H1 (cell line): ENCODE results near the gene IRAK1BP1. TPM values are rescaled to one million over a fixed set of nuclear protein-coding genes. Genes with fewer than 3 reads are reported as not detected.

Experiments
- CTCF ChIA-PET: fragments of 300-600 bp; sonication (Branson Sonifier 250); formaldehyde crosslinking; loops from one replicate; lab custom pipeline; 2021; ENCODE audit not compliant: partially characterized antibody; lab: Charles Lee
- POLR2A ChIA-PET: fragments of 300-600 bp; sonication (Branson Sonifier 250); formaldehyde crosslinking; loops from one replicate; lab custom pipeline; 2021; ENCODE audit warnings: inconsistent platforms; ENCODE audit not compliant: partially characterized antibody; lab: Charles Lee
- DNase-seq, 2 experiments: peaks; one replicate each; pipeline versions ENCODE4 v3.0.0 to v3.0.0-alpha.2; 2010 to 2022; ENCODE audit warnings: low spot score in 2 of 2, low read depth in 1 of 2, mixed read lengths in 1 of 2
- FAIRE-seq: peaks from 2 replicates; lab custom pipeline; 2011; peaks lifted over from hg19 to GRCh38; lab: Jason Lieb, UNC
- H2AFZ ChIP-seq: 2 replicates; pipeline ENCODE4 v1.8.1; 2012; ENCODE audit warnings: low read length, inconsistent platforms
- H2AK5ac ChIP-seq: 2 replicates; pipeline ENCODE4 v1.6.1; 2013; ENCODE audit warnings: low read depth, low read length
- H2BK120ac ChIP-seq: replicated peaks from 2 replicates; pipeline ENCODE3; 2013; ENCODE audit warnings: low read depth, low read length, inconsistent platforms
- H2BK12ac ChIP-seq: 2 replicates; pipeline ENCODE4 v1.6.1; 2013; ENCODE audit warnings: low read depth, low read length
- H2BK15ac ChIP-seq: 2 replicates; pipeline ENCODE4 v1.6.1; 2013; ENCODE audit warnings: low read length
- H2BK20ac ChIP-seq: 2 replicates; pipeline ENCODE4 v1.6.1; 2013; ENCODE audit warnings: low read length
- H2BK5ac ChIP-seq: 2 replicates; pipeline ENCODE4 v1.6.1; 2013; ENCODE audit warnings: low read depth, low read length
- H3K14ac ChIP-seq: 2 replicates; pipeline ENCODE4 v1.6.1; 2013; ENCODE audit warnings: inconsistent platforms; ENCODE audit not compliant: insufficient read length
- H3K18ac ChIP-seq: 2 replicates; pipeline ENCODE4 v1.6.1; 2013; ENCODE audit warnings: low read length; ENCODE audit errors: extremely low read depth
- H3K23ac ChIP-seq: 2 replicates; pipeline ENCODE4 v1.6.1; 2013; ENCODE audit warnings: inconsistent platforms; ENCODE audit not compliant: insufficient read length
- H3K23me2 ChIP-seq: 2 replicates; pipeline ENCODE4 v1.6.1; 2013; ENCODE audit warnings: low read depth, low read length
- H3K27ac ChIP-seq: 2 replicates; pipeline ENCODE4 v1.6.1; 2011; ENCODE audit warnings: low read depth, low read length, inconsistent platforms
- H3K27me3 ChIP-seq, 4 experiments: replicated peaks in 1 of 4; 1 replicate in 1 of 4; 2 replicates in 3 of 4; pipeline versions ENCODE4 v1.6.1 to v1.8.1; 2011 to 2013; ENCODE audit warnings: low read length in 3 of 4, mild to moderate bottlenecking in 3 of 4, inconsistent platforms in 2 of 4, mixed read lengths in 2 of 4, moderate library complexity in 1 of 4; ENCODE audit not compliant: control insufficient read depth in 3 of 4, insufficient read depth in 3 of 4; ENCODE audit errors: extremely low read depth in 1 of 4
- H3K36me3 ChIP-seq, 4 experiments: 2 replicates each; pipeline versions ENCODE4 v1.6.1 to v1.8.1; 2011 to 2013; ENCODE audit warnings: mild to moderate bottlenecking in 4 of 4, low read length in 3 of 4, moderate library complexity in 2 of 4, control low read depth in 1 of 4, inconsistent platforms in 1 of 4; ENCODE audit not compliant: insufficient read depth in 4 of 4, control insufficient read depth in 2 of 4
- H3K4ac ChIP-seq: replicated peaks from 2 replicates; pipeline ENCODE3; 2013; ENCODE audit warnings: low read length, low read depth, mixed read lengths, inconsistent platforms; ENCODE audit not compliant: insufficient read length
- H3K4me1 ChIP-seq, 4 experiments: replicated peaks in 1 of 4; 1 replicate in 1 of 4; 2 replicates in 3 of 4; pipeline versions ENCODE4 v1.6.1 to v1.8.1; 2011 to 2013; ENCODE audit warnings: low read length in 3 of 4, inconsistent platforms in 2 of 4, mixed read lengths in 1 of 4; ENCODE audit not compliant: insufficient read depth in 4 of 4, control insufficient read depth in 3 of 4
- H3K4me2 ChIP-seq, 2 experiments: 2 replicates each; pipeline versions ENCODE4 v1.6.1 to v1.8.1; 2011 to 2013; ENCODE audit warnings: low read depth in 2 of 2, low read length in 2 of 2, control low read depth in 1 of 2, inconsistent platforms in 1 of 2, mild to moderate bottlenecking in 1 of 2; ENCODE audit not compliant: insufficient read depth in 1 of 2
- H3K4me3 ChIP-seq, 4 experiments: fragments of 200-600, 300-600 bp in 1 of 4; sonication (generic), shearing (Covaris generic), sonication (Bioruptor Twin) in 1 of 4; 2 replicates each; pipeline versions ENCODE4 v1.5.1 to v1.8.1; 2011 to 2016; ENCODE audit warnings: low read length in 4 of 4, low read depth in 3 of 4, control low read depth in 2 of 4, inconsistent platforms in 2 of 4, mild to moderate bottlenecking in 2 of 4, mixed read lengths in 1 of 4, moderate library complexity in 1 of 4; ENCODE audit not compliant: insufficient read depth in 2 of 4; ENCODE audit errors: extremely low read depth in 1 of 4
- H3K56ac ChIP-seq: replicated peaks from 2 replicates; pipeline ENCODE3; 2013; ENCODE audit warnings: low read depth, mild to moderate bottlenecking, mixed read lengths, low read length, inconsistent platforms; ENCODE audit not compliant: insufficient read length
- H3K79me1 ChIP-seq: 2 replicates; pipeline ENCODE4 v1.6.1; 2013; ENCODE audit warnings: low read depth, low read length, control low read depth
- H3K79me2 ChIP-seq, 2 experiments: 2 replicates each; pipeline versions ENCODE4 v1.6.1 to v1.8.1; 2012 to 2013; ENCODE audit warnings: low read length in 2 of 2, mild to moderate bottlenecking in 2 of 2, inconsistent platforms in 1 of 2; ENCODE audit not compliant: insufficient read depth in 2 of 2, control insufficient read depth in 1 of 2
- H3K9ac ChIP-seq, 4 experiments: replicated peaks in 1 of 4; 1 replicate in 1 of 4; 2 replicates in 3 of 4; pipeline versions ENCODE4 v1.6.1 to v1.8.1; 2011 to 2013; ENCODE audit warnings: low read depth in 3 of 4, low read length in 3 of 4, control low read depth in 2 of 4, mild to moderate bottlenecking in 2 of 4, moderate library complexity in 2 of 4, inconsistent platforms in 1 of 4; ENCODE audit errors: extremely low read depth in 1 of 4
- H3K9me3 ChIP-seq, 2 experiments: 2 replicates each; pipeline versions ENCODE4 v1.6.1 to v1.8.1; 2012 to 2013; ENCODE audit warnings: mild to moderate bottlenecking in 2 of 2, moderate library complexity in 2 of 2, control low read depth in 1 of 2, inconsistent platforms in 1 of 2, low read depth in 1 of 2, low read length in 1 of 2, mixed read lengths in 1 of 2; ENCODE audit not compliant: insufficient read depth in 2 of 2
- H4K20me1 ChIP-seq, 2 experiments: replicated peaks in 1 of 2; 2 replicates each; pipeline versions ENCODE3 to v1.8.1; 2011 to 2013; ENCODE audit warnings: inconsistent platforms in 2 of 2, low read length in 2 of 2, mild to moderate bottlenecking in 1 of 2; ENCODE audit not compliant: insufficient read depth in 2 of 2, control insufficient read depth in 1 of 2
- H4K5ac ChIP-seq: 2 replicates; pipeline ENCODE4 v1.6.1; 2013; ENCODE audit warnings: low read length, low read depth, mixed read lengths, inconsistent platforms; ENCODE audit not compliant: insufficient read length
- H4K8ac ChIP-seq: 2 replicates; pipeline ENCODE4 v1.8.0; 2013; ENCODE audit warnings: mild to moderate bottlenecking, moderate library complexity, low read length, inconsistent platforms; ENCODE audit not compliant: insufficient read depth; ENCODE audit errors: extremely low read depth
- H4K91ac ChIP-seq: replicated peaks from 2 replicates; pipeline ENCODE3; 2013; ENCODE audit warnings: low read length, mixed read lengths, inconsistent platforms; ENCODE audit not compliant: insufficient read length
- BRCA1 ChIP-seq: IDR thresholded peaks from 2 replicates; pipeline ENCODE4 v1.6.1; 2012; ENCODE audit warnings: low read depth, low read length, improper control_type of control experiment
- E2F6 ChIP-seq: IDR thresholded peaks from 2 replicates; pipeline ENCODE4 v1.6.1; 2012; ENCODE audit warnings: inconsistent platforms
- RAD21 ChIP-seq, 2 experiments: IDR thresholded peaks in 1 of 2; conservative IDR thresholded peaks in 1 of 2; 2 replicates each; pipeline ENCODE4 v1.6.1; 2011; ENCODE audit warnings: low read depth in 2 of 2, low read length in 2 of 2, improper control_type of control experiment in 1 of 2, inconsistent platforms in 1 of 2, mild to moderate bottlenecking in 1 of 2, moderate library complexity in 1 of 2
- RNF2 ChIP-seq: fragments of 200-900, 300-1000 bp; sonication (generic); IDR thresholded peaks from 2 replicates; pipeline ENCODE4 v1.7.1; 2016; ENCODE audit warnings: borderline replicate concordance, low read depth, mild to moderate bottlenecking, antibody characterized with exemption, low read length; ENCODE audit not compliant: poor library complexity, severe bottlenecking; ENCODE audit errors: missing control alignments
- RXRA ChIP-seq: IDR thresholded peaks from 2 replicates; pipeline ENCODE4 v1.6.1; 2011; ENCODE audit warnings: low read depth, mild to moderate bottlenecking, low read length, moderate library complexity; ENCODE audit not compliant: insufficient read depth
- SIN3A ChIP-seq, 2 experiments: IDR thresholded peaks in 1 of 2; conservative IDR thresholded peaks in 1 of 2; 2 replicates each; pipeline ENCODE4 v1.6.1; 2011 to 2012; ENCODE audit warnings: low read length in 2 of 2, improper control_type of control experiment in 1 of 2, low read depth in 1 of 2, mild to moderate bottlenecking in 1 of 2
- TCF12 ChIP-seq: IDR thresholded peaks from 2 replicates; pipeline ENCODE4 v1.6.1; 2011; ENCODE audit warnings: low read depth, mild to moderate bottlenecking, low read length
- WGBS, 2 experiments: shearing (Covaris generic) in 1 of 2; methylation state at CpG; one replicate each; pipeline versions ENCODE4 v1.1.6 to v1.1.7; 2013 to 2015; ENCODE audit warnings: low lambda C conversion rate in 2 of 2, mixed read lengths in 2 of 2, inconsistent platforms in 1 of 2, low coverage in 1 of 2, missing lambda C conversion rate in 1 of 2; ENCODE audit not compliant: insufficient replicate concordance in 2 of 2, insufficient coverage in 1 of 2, insufficient read length in 1 of 2; ENCODE audit errors: extremely low coverage in 1 of 2, missing lambda C conversion rate in 1 of 2; 5-methylcytosine and 5-hydroxymethylcytosine counted together
- polyA plus RNA-seq, 7 experiments: library from polyadenylated mRNA; depleted of rRNA in 3 of 7; stranded (reverse) in 5 of 7; unstranded in 2 of 7; fragments of >200 nt in 5 of 7; fragments of 200-250 nt in 2 of 7; gene quantifications; 1 replicate in 5 of 7; 2 replicates in 1 of 7; 4 replicates in 1 of 7; pipeline versions ENCODE4 v1.2.1 to v1.2.3, GENCODE V29; 2011 to 2013; ENCODE audit warnings: missing spikeins in 2 of 7, mixed read lengths in 2 of 7
- total RNA-seq: library from RNA; stranded (reverse); fragmentation: NEBNext Ultra II Directional; extraction: Animal tissue kit (Norgen Biotek cat#: 25700); gene quantifications from 2 replicates; pipeline ENCODE4 v1.2.1, GENCODE V29; 2021
- TF ChIP-seq, protein P1 (sequence below), 3 experiments: IDR thresholded peaks; 1 replicate in 2 of 3; 2 replicates in 1 of 3; pipeline versions ENCODE4 v1.5.1 to v1.6.1; 2011; ENCODE audit warnings: low read length in 3 of 3, mild to moderate bottlenecking in 3 of 3, inconsistent platforms in 2 of 3, low read depth in 1 of 3, moderate library complexity in 1 of 3; ENCODE audit not compliant: insufficient read depth in 1 of 3; ENCODE audit errors: control extremely low read depth in 1 of 3

Gene IRAK1BP1
- total and polyA plus RNA-seq, 2 of the 8 experiments (the other 6 are each of a cell fraction or from before 2014, with no cell fraction given), result 3.7 to 4.7 TPM

GRCh38 chr6:78952362-78952761, 85.0 kb downstream of the IRAK1BP1 start:
- Histone ChIP-seq H3K36me3 (peaks cover 2 to 87% (median 49%) of the 10 kb centered on the region in 4 experiments), H2BK120ac (no peak overlapping the region), H2BK15ac (no peak overlapping the region), H3K23me2 (no peaks in the 10 kb centered on the region), H3K14ac (no peak overlapping the region), H3K9ac (no peak overlapping the region), H3K4me3 (no peak overlapping the region), H3K4ac (no peak overlapping the region), H3K79me1 (no peaks in the 10 kb centered on the region), H3K18ac (no peak overlapping the region), H3K4me1 (peaks cover 0 to 4% (median 0%) of the 10 kb centered on the region in 4 experiments; a peak in 1 of 7 replicates), H3K27me3 (peaks cover 0 to 1% (median 0%) of the 10 kb centered on the region in 4 experiments; a peak in 1 of 7 replicates), H3K79me2 (no peaks in the 10 kb centered on the region), H3K4me2 (no peak overlapping the region), H4K91ac (no peak overlapping the region), H2BK5ac (no peak overlapping the region), H4K20me1 (no peaks in the 10 kb centered on the region), H2BK12ac (no peak overlapping the region), H2AK5ac (no peak overlapping the region), H4K8ac (no peak overlapping the region), H3K23ac (no peak overlapping the region), H2AFZ (no peak overlapping the region), H2BK20ac (no peak overlapping the region), H3K9me3 (peaks cover 0 to 10% of the 10 kb centered on the region in 2 experiments; a peak in 3 of 4 replicates), H4K5ac (no peak overlapping the region), H3K27ac (no peak overlapping the region), H3K56ac (no peak overlapping the region)
- ChIA-PET CTCF (interaction anchor here (0.8 kb wide), 1 partner anchor 449 kb away, joined by 3 read pairs; no protein-coding TSS in a partner anchor), POLR2A (no interaction called here)
- FAIRE-seq (no peak), DNase-seq (no peak)
- WGBS, 2 experiments, result no CpG with 5 or more reads among the region's 1 CpG
- TF ChIP-seq TCF12, result no peak
- TF ChIP-seq, protein P1, sequence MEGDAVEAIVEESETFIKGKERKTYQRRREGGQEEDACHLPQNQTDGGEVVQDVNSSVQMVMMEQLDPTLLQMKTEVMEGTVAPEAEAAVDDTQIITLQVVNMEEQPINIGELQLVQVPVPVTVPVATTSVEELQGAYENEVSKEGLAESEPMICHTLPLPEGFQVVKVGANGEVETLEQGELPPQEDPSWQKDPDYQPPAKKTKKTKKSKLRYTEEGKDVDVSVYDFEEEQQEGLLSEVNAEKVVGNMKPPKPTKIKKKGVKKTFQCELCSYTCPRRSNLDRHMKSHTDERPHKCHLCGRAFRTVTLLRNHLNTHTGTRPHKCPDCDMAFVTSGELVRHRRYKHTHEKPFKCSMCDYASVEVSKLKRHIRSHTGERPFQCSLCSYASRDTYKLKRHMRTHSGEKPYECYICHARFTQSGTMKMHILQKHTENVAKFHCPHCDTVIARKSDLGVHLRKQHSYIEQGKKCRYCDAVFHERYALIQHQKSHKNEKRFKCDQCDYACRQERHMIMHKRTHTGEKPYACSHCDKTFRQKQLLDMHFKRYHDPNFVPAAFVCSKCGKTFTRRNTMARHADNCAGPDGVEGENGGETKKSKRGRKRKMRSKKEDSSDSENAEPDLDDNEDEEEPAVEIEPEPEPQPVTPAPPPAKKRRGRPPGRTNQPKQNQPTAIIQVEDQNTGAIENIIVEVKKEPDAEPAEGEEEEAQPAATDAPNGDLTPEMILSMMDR (IDR thresholded peaks at IDR 0.05; ENCODE audit: control extremely low read depth in 1 of 3, insufficient read depth in 1 of 3, low read depth in 1 of 3, low read length in 3 of 3), result no peak
- TF ChIP-seq SIN3A (conservative IDR thresholded peaks at IDR 0.05 in 1 of 2, IDR thresholded peaks at IDR 0.05 in 1 of 2; ENCODE audit: low read depth in 1 of 2, low read length in 2 of 2), result no peak
- no peak for TF ChIP-seq RNF2
- no peak for TF ChIP-seq RAD21 (IDR thresholded peaks at IDR 0.05 in 1 of 2, conservative IDR thresholded peaks at IDR 0.05 in 1 of 2; ENCODE audit: low read depth in 2 of 2, low read length in 2 of 2)
- TF ChIP-seq RXRA, result no peak
- no peak for TF ChIP-seq E2F6
- TF ChIP-seq BRCA1, result no peak
